Gastrocnemius medialis (tissue), 4 donors: ENCODE data around the gene OAF.

ENCODE experiments used
- POLR2A ChIP-seq, 2 donors: fragments of 450-650 bp; IDR thresholded peaks; one replicate each; pipeline ENCODE4 v1.6.1; 2017; ENCODE audit warnings: antibody characterized with exemption in 2 of 2, mild to moderate bottlenecking in 2 of 2, moderate library complexity in 2 of 2
- TF ChIP-seq, protein P1 (sequence below), 5 experiments: fragments of 450-650 bp in 3 of 5; fragments of 200-600 bp in 2 of 5; sonication (generic) in 2 of 5; IDR thresholded peaks in 4 of 5; conservative IDR thresholded peaks in 1 of 5; 1 replicate in 4 of 5; 2 replicates in 1 of 5; pipeline ENCODE4 v1.5.1; 2016 to 2019; ENCODE audit warnings: antibody characterized with exemption in 5 of 5, mild to moderate bottlenecking in 3 of 5, moderate library complexity in 3 of 5

- TF ChIP-seq, protein P1, sequence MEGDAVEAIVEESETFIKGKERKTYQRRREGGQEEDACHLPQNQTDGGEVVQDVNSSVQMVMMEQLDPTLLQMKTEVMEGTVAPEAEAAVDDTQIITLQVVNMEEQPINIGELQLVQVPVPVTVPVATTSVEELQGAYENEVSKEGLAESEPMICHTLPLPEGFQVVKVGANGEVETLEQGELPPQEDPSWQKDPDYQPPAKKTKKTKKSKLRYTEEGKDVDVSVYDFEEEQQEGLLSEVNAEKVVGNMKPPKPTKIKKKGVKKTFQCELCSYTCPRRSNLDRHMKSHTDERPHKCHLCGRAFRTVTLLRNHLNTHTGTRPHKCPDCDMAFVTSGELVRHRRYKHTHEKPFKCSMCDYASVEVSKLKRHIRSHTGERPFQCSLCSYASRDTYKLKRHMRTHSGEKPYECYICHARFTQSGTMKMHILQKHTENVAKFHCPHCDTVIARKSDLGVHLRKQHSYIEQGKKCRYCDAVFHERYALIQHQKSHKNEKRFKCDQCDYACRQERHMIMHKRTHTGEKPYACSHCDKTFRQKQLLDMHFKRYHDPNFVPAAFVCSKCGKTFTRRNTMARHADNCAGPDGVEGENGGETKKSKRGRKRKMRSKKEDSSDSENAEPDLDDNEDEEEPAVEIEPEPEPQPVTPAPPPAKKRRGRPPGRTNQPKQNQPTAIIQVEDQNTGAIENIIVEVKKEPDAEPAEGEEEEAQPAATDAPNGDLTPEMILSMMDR (IDR thresholded peaks at IDR 0.05 in 4 of 5, conservative IDR thresholded peaks at IDR 0.05 in 1 of 5): no peak
- TF ChIP-seq POLR2A (IDR thresholded peaks at IDR 0.05): no peak
These were observed 38.7 kb downstream of the OAF start for GRCh38 chr11:120249279-120250262.
